Heart right ventricle (tissue), 16 donors: ENCODE measurements around the gene NPIPA1. TPM values are rescaled to one million over a fixed set of nuclear protein-coding genes. Genes with fewer than 3 reads are reported as not detected.
"Not testable (repeated sequence)": the region's sequence is repeated elsewhere in the genome, so short reads cannot be mapped to it uniquely, and the experiment has no call there.

ENCODE experiments used
- ATAC-seq, 8 donors: fragments of 200-7000 bp; cut with Tn5 transposase; one replicate each; pipeline ENCODE4 v1.9.1; 2020; ENCODE audit warnings: mild to moderate bottlenecking in 8 of 8, moderate library complexity in 8 of 8, moderate number of reproducible peaks in 1 of 8
- DNase-seq, 2 donors: peaks; one replicate each; pipeline ENCODE4 v3.0.0-alpha.2; 2020
- H3K27ac ChIP-seq, 10 donors: fragments of 200-600 bp; sonication (generic) in 2 of 10; one replicate each; pipeline versions ENCODE4 v1.5.0 to v1.8.0; 2020 to 2022; ENCODE audit warnings: mild to moderate bottlenecking in 3 of 10
- H3K27me3 ChIP-seq, 7 donors: fragments of 200-600 bp; one replicate each; pipeline ENCODE4 v1.8.0; 2021 to 2022; ENCODE audit warnings: mild to moderate bottlenecking in 2 of 7
- H3K36me3 ChIP-seq, 9 donors: fragments of 200-600 bp; sonication (generic) in 1 of 9; one replicate each; pipeline versions ENCODE4 v1.5.0 to v1.8.0; 2020 to 2022; ENCODE audit warnings: mild to moderate bottlenecking in 2 of 9
- H3K4me1 ChIP-seq, 9 donors: fragments of 200-600 bp; sonication (generic) in 1 of 9; one replicate each; pipeline versions ENCODE4 v1.5.0 to v1.8.0; 2020 to 2022; ENCODE audit warnings: mild to moderate bottlenecking in 4 of 9
- H3K4me3 ChIP-seq, 10 donors: fragments of 200-600 bp; sonication (generic) in 2 of 10; one replicate each; pipeline versions ENCODE4 v1.5.0 to v1.8.0; 2020 to 2022; ENCODE audit warnings: mild to moderate bottlenecking in 7 of 10, moderate library complexity in 2 of 10
- H3K9me3 ChIP-seq, 11 donors: fragments of 200-600 bp in 10 of 11; sonication (generic) in 2 of 11; one replicate each; pipeline versions ENCODE4 v1.5.0 to v1.8.0; 2013 to 2022; ENCODE audit warnings: mild to moderate bottlenecking in 2 of 11, control low read depth in 1 of 11, moderate library complexity in 1 of 11
- WGBS, 2 donors: extraction: QIAGEN DNeasy Blood & Tissue Kit; methylation state at CpG; one replicate each; pipeline ENCODE4 v1.1.7; 2013; ENCODE audit warnings: inconsistent platforms in 1 of 2; 5-methylcytosine and 5-hydroxymethylcytosine counted together
- intact Hi-C, 10 donors: fragments of 100-400 bp; cut with DNase I; formaldehyde crosslinking; loops; one replicate each; pipeline versions ENCODE4 v1.11.1 to v1.14.2; 2022
- long read RNA-seq, 3 donors: library from polyadenylated mRNA; unstranded; transcript quantifications; one replicate each; pipeline ENCODE4 v2.0.0, GENCODE V29; 2020 to 2021
- polyA plus RNA-seq, 2 donors: library from polyadenylated mRNA; stranded (reverse); fragments of 200-250 nt; gene quantifications; one replicate each; pipeline ENCODE4 v1.2.3, GENCODE V29; 2013
- total RNA-seq, 10 donors: library from RNA; stranded (reverse); fragmentation: NEBNext Ultra II Directional in 3 of 10; extraction: Animal tissue kit (Norgen Biotek cat#: 25700) in 3 of 10; gene quantifications; one replicate each; pipeline versions ENCODE4 v1.2.1 to v1.2.4, GENCODE V29; 2021 to 2023
- TF ChIP-seq, protein P1 (sequence below), 9 donors: fragments of 200-600 bp; sonication (generic) in 2 of 9; IDR thresholded peaks; one replicate each; pipeline versions ENCODE4 v1.5.0 to v1.8.0; 2021 to 2022; ENCODE audit warnings: antibody characterized with exemption in 9 of 9, mild to moderate bottlenecking in 5 of 9, moderate library complexity in 1 of 9
- donor health status: Arrhythmogenic right ventricular cardiomyopathy.
- donor health status: ischemic (EF 13 %, LVEDD 7.1; RV severe dilation, severe dysfunction).
- donor health status: healthy with polysubstance abuse.
- donor health status: DM: no; HTN: yes; CAD: no.
- donor health status: DM: no; HTN: no; CAD: no.
- donor health status: ischemic (EF 25% LVEDD 6.9; RV normal size, moderate dysfunction).
- donor health status: ischemic (EF 25% LVEDD 5.7; RV mildly dilated, moderate dysfunction).
- donor health status: healthy.
- donor health status: DM: yes; HTN: yes; CAD: no.
- donor health status: Ischemic cardiomyopathy.
- donor health status: ischemic (EF 35%, LVEDD 5.7; RV mildly dilated, moderate dysfunction).
- donor health status: nonischemic (EF 11% LVEDD 7.7; RV severe dilation, severe dysfunction).
- donor health status: DM: yes; HTN: yes; CAD: no.
- donor health status: PGD.
- donor health status: ischemic (EF 29% LVEDD 5.4; RV normal size, mild dysfunction).
- donor health status: nonischemic (EF 23%, LVEDD 6.1; RV moderate dilation, normal function).

Gene NPIPA1
- total RNA-seq (10 to 100 TPM; 31.2 to 52.1 (median 39.5) TPM), polyA plus RNA-seq (100 to 1,000 TPM in 1 of 2 donors, 10 to 100 TPM in 1; 45.0 to 165 TPM)
- long read RNA-seq, donor 1, partial matches to known transcripts = 0 of 3 reads
- long read RNA-seq, donor 1, other reads (novel, unspliced or antisense) = 3 of 3 reads
- long read RNA-seq, donor 2, partial matches to known transcripts = 1 of 2 reads
- long read RNA-seq, donor 2, other reads (novel, unspliced or antisense) = 1 of 2 reads
- long read RNA-seq, donor 3, partial matches to known transcripts = 3 of 14 reads
- long read RNA-seq, donor 3, other reads (novel, unspliced or antisense) = 11 of 14 reads

DNA sequence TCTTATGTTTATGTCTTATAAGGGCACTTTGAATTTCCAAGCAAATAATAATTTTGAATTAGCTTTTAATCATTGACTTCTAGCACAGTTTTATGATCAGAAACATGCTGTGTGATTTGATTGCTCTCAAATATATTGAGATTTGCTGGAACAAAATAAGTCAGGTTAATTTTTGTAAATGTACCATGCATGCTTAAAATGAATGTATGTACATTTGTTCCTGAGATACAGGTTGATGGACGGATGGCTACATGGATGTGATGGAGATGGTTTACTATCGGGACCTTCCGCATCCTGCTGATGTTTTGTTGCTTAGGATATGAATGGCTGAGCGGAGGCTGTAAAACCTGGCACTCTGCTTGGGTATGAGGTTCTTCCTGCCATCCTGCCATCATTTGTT, at the start of gene NPIPA1:
TSS of gene NPIPA1 (plus strand) at position 301 of the 400 bp plus-strand sequence. CDS start at position 301, 0 bp downstream.
- H3K4me1 ChIP-seq, H3K27ac ChIP-seq, DNase-seq, H3K4me3 ChIP-seq, H3K27me3 ChIP-seq, H3K9me3 ChIP-seq, intact Hi-C loops, ATAC-seq, H3K36me3 ChIP-seq: not testable (repeated sequence)
- no CpG with 5 or more reads among the region's 4 CpGs for WGBS, 2 donors

DNA sequence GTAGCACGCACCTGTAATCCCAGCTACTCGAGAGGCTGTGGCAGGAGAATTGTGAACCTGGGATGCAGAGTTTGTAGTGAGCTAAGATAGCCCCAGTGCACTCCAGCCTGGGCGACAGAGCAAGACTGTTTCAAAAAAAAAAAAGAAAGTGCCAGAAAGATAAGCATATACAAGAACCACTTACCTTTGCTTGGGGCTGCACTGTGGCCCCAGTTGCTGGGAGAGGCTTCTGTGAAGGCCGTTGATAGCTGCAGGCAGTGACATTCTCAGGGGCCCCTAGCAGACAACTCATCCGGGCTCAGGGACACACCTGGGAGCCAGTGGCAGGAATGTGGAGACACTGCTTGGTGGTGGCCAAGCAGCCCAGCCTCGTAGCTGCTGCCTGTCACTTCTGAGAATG, 45.1 kb upstream of the NPIPA1 start:
- intact Hi-C loops, H3K9me3 ChIP-seq, ATAC-seq, H3K4me3 ChIP-seq, H3K27ac ChIP-seq, H3K4me1 ChIP-seq, H3K27me3 ChIP-seq, DNase-seq: not testable (repeated sequence)
- peaks cover 0 to 12% (median 0%) of the 10 kb centered on the region in 9 donors for H3K36me3 ChIP-seq
- 84 to 87% methylated on average over 3 to 4 of the region's 6 CpGs for WGBS, 2 donors

DNA sequence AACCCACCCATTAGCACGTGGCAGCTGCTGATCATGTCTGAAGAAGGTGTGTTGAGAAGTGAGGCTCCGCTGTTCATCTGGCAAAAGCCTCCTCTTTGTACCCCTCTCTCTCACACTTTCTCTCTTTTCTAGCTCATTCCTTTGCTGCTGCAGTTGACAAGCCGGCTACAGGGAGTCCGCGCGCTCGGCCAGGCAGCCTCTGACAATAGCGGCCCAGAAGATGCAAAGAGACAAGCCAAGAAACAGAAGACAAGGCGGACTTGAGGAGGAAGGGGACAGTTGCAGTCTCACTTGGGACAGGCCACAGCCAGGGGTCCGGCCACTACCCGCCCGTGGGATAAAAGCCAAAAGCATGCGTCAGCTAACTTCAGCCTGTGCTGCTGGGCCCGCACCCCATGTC, 41.9 kb upstream of the NPIPA1 start:
- H3K36me3 ChIP-seq, H3K27me3 ChIP-seq, H3K27ac ChIP-seq, H3K4me1 ChIP-seq, DNase-seq, H3K4me3 ChIP-seq, H3K9me3 ChIP-seq, intact Hi-C loops: not testable (repeated sequence)
- peak in 1 of 8 donors; percentile 5 for ATAC-seq
- WGBS, 2 donors = 86 to 92% methylated on average over 10 of the region's 14 CpGs

DNA sequence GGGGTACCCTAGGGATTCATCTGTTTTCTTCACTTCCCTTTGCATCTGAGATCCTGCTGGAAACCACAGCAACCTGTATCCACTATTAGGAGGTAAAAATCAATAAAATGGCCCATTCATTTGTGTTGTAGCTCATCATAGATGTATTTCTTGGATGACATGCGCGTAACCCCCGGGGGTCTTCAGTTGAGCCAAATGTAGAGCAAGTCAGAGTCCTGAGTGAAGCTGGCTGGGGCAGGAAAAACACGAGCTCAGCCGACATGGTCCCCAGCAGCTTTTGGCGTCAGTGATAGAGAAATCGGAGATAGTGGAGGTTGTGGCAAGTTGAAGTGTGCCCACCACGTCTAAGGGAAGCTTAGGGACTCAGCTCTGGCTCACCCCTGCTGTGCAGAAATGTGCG, 41.2 kb upstream of the NPIPA1 start:
- H3K9me3 ChIP-seq, H3K4me3 ChIP-seq, H3K4me1 ChIP-seq, intact Hi-C loops, H3K27me3 ChIP-seq, H3K36me3 ChIP-seq, ATAC-seq, H3K27ac ChIP-seq: not testable (repeated sequence)
- WGBS, 2 donors = 75 to 77% methylated on average over 7 to 8 of the region's 9 CpGs
- peak in 1 of 2 donors; percentile 11 for DNase-seq

DNA sequence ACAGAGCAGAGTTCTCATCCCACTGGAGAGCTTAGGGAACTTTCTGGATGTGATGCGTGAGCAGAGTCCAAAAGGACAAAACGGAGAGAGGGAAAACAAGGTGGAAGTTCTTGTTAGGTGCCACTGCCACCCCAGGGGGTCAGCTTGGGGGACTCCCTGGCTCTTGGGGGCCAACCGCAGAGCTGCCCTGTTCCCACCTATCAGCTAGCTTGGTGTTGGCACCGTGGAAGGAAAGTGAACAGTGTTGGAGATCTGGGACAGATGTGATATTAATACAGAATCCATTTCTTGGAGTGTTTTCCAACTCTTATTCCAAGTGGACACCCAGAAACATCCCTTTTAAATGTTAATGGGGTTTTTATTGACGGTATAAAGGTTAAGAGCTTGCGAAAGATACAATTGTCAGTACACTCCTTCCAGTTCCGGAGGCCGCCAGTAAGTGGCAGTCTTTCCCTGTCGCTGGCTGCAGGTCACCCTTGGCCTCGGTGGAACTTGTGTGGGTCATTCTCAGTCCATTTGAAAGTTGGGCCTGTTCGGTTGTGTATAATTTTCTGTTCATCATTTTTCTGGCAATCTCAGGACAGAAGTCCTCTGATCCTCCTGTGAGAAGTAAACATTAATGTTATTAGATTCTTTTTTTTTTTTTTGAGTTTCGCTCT, 40.1 kb upstream of the NPIPA1 start:
- intact Hi-C loops, DNase-seq: not testable (repeated sequence)
- 63 to 94% methylated on average over 2 to 3 of the region's 12 CpGs for WGBS, 2 donors

DNA sequence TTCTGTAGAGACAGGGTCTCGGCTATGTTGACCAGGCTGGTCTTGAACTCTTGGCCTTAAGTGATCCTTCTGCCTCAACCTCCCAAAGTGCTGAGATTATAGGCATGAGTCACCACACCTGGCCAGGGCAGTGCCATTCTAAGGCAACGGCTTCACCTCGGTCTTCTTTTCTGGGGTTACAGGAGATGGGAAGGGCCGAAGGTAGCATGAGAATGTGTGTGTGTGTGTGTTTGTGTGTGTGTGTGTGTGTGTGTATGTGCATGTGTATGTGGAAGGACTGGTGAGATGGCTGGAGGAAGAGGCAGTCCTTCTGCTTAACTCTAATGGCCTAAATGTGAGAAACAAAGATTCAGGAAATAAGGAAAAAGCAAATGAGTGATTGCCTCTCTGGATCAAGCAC, 39.1 kb upstream of the NPIPA1 start:
- H3K4me1 ChIP-seq, intact Hi-C loops, H3K27me3 ChIP-seq, H3K4me3 ChIP-seq, DNase-seq, H3K36me3 ChIP-seq, H3K27ac ChIP-seq, H3K9me3 ChIP-seq, ATAC-seq: not testable (repeated sequence)
- WGBS, 2 donors = 98% methylated on average over 4 of the region's 4 CpGs

More for the DNA sequence above, 40.1 kb upstream of the NPIPA1 start:
- TF ChIP-seq, protein P1, sequence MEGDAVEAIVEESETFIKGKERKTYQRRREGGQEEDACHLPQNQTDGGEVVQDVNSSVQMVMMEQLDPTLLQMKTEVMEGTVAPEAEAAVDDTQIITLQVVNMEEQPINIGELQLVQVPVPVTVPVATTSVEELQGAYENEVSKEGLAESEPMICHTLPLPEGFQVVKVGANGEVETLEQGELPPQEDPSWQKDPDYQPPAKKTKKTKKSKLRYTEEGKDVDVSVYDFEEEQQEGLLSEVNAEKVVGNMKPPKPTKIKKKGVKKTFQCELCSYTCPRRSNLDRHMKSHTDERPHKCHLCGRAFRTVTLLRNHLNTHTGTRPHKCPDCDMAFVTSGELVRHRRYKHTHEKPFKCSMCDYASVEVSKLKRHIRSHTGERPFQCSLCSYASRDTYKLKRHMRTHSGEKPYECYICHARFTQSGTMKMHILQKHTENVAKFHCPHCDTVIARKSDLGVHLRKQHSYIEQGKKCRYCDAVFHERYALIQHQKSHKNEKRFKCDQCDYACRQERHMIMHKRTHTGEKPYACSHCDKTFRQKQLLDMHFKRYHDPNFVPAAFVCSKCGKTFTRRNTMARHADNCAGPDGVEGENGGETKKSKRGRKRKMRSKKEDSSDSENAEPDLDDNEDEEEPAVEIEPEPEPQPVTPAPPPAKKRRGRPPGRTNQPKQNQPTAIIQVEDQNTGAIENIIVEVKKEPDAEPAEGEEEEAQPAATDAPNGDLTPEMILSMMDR (IDR thresholded peaks at IDR 0.05) = peak in 7 of 9 donors; percentile 25 to 52 (median 34)
- ATAC-seq = peak; percentile 55 to 82 (median 70)
- H3K4me1 ChIP-seq, H3K4me3 ChIP-seq, H3K36me3 ChIP-seq, H3K9me3 ChIP-seq, H3K27me3 ChIP-seq, H3K27ac ChIP-seq: not testable (repeated sequence)

DNA sequence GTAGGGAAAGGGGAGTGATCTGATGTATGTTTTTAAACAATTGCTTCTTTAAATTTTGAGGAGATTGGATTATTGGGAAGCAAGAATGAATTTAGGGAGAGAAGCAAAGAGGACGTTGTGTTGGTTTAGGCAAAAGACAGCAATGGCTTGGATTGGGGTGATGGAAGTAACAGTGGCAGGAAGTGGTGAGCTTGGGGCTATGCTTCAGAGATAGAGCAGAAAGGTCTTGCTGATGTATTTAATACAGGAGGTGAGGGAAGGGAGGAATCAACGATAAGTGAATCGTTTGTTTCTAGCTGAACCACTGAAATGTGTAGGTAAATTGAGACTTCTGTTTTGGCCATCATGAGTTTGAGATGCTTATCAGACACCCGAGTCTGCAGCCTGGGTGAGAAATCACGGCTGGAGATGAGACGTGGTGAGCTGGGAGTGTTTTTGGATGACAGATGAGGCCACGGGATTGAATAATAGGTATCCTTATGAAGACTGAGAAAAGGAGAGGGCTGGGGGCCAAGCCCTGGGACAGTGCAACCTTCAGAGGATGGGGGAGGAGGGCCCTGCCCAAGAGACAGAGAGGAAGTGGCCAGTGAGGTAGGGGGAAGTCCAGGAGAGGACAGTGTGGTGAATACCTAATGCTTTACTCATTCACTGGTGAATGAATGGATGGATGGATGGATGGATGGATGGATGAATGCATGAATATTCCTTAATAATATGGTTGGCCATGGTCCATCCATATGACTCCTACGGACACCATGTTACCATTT, 33.9 kb upstream of the NPIPA1 start:
- H3K4me3 ChIP-seq, H3K27ac ChIP-seq, H3K4me1 ChIP-seq, DNase-seq, H3K27me3 ChIP-seq, H3K36me3 ChIP-seq, intact Hi-C loops, H3K9me3 ChIP-seq: not testable (repeated sequence)
- ATAC-seq = peak in 1 of 8 donors; percentile 33
- whole genome bisulfite sequencing, 2 donors = 71 to 74% methylated on average over 5 to 6 of the region's 8 CpGs

DNA sequence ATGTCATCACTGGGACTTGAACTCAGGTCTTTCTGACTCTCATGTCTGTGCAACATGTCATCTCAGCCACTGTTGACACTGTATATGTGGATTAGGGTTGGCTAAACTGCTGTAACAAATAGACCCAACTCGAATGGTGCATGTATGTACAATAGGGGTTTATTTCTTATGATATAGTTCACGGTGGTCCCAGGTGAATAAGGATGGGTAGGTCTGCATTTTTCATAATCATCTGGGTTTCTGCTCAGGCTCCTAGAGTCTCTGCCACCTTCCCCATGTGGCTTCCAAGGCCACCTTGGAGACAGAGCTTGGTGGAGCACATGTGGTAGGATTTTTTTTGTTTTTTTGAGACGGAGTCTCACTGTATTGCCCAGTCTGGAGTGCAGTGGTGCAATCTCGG, 27.5 kb upstream of the NPIPA1 start:
- peak in 7 of 8 donors; percentile 28 to 86 (median 64) for ATAC-seq
- H3K4me1 ChIP-seq, H3K27ac ChIP-seq, H3K27me3 ChIP-seq, H3K4me3 ChIP-seq, DNase-seq, intact Hi-C loops, H3K36me3 ChIP-seq, H3K9me3 ChIP-seq: not testable (repeated sequence)
- no CpG with 5 or more reads among the region's 4 CpGs for WGBS, 2 donors

DNA sequence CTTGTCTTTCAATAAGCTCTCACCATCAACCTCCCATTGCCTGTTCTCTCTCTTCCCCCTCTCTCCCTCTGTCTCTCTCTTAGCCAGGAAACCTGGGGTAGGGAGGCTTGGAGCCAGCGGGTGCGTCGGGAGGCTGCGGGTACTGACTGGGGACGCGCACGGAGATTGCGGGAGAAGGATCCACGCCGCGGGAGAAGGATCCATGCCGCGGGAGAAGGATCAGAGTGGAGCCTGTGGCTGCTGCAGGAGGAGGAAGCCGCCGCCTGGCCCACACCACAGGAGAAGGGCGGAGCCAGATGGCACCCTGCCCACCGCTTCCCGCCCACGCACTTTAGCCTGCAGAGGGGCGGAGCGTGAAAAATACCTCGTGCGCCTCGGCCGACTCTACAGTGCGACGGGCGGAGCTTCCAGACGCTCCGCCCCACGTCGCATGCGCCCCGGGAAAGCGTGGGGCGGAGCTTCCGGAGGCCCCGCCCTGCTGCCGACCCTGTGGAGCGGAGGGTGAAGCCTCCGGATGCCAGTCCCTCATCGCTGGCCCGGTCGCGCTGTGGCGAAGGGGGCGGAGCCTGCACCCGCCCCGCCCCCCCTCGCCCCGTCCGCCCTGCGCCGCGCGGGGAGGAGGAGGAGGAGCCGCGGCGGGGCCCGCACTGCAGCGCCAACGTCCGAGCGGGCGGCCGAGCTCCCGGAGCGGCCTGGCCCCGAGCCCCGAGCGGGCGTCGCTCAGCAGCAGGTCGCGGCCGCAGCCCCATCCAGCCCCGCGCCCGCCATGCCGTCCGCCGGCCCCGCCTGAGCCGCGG, 26.2 kb upstream of the NPIPA1 start:
- H3K36me3 ChIP-seq, H3K9me3 ChIP-seq, intact Hi-C loops, H3K4me1 ChIP-seq, H3K27me3 ChIP-seq, H3K27ac ChIP-seq, DNase-seq, H3K4me3 ChIP-seq: not testable (repeated sequence)
- peak; percentile 90 to 94 (median 94) for ATAC-seq
- WGBS, 2 donors = no CpG with 5 or more reads among the region's 85 CpGs
